D721Med (cell line): ENCODE data around the gene PDC.
A peak's percentile ranks its signal among the peaks of the same experiment; 100 is the strongest.
"Not testable (repeated sequence)": the region's sequence is repeated elsewhere in the genome, so short reads cannot be mapped to it uniquely, and the experiment has no call there.

ENCODE experiments used
- DNase-seq: peaks from one replicate; pipeline ENCODE4 v3.0.0; 2011; ENCODE audit warnings: low spot score; ENCODE audit not compliant: insufficient read length
- FAIRE-seq: peaks from 2 replicates; lab custom pipeline; 2011; peaks lifted over from hg19 to GRCh38; lab: Jason Lieb, UNC
- CTCF ChIP-seq: IDR thresholded peaks from 2 replicates; pipeline ENCODE4 v1.5.1; 2012; ENCODE audit warnings: mild to moderate bottlenecking, control low read depth; ENCODE audit not compliant: insufficient read depth; ENCODE audit errors: missing control alignments

Gene PDC

GRCh38 chr1:186409091-186409490 lies 51.8 kb downstream of the PDC start:
- no peak for TF ChIP-seq CTCF
- FAIRE-seq (peak; percentile 53), DNase-seq (no peak)

- FAIRE-seq (peak; percentile 100), DNase-seq (no peak)
- peak; percentile 95 for TF ChIP-seq CTCF
Observed at GRCh38 chr1:186404454-186405051, 56.4 kb downstream of the PDC start.

- DNase-seq (no peak), FAIRE-seq (peak; percentile 94)
- no peak for TF ChIP-seq CTCF
Observed at GRCh38 chr1:186403632-186404031, 57.3 kb downstream of the PDC start.

GRCh38 chr1:186401446-186401845 lies 59.5 kb downstream of the PDC start:
- not testable (repeated sequence) for DNase-seq, FAIRE-seq
